ENCODE data around the gene RAB23.

DNA sequence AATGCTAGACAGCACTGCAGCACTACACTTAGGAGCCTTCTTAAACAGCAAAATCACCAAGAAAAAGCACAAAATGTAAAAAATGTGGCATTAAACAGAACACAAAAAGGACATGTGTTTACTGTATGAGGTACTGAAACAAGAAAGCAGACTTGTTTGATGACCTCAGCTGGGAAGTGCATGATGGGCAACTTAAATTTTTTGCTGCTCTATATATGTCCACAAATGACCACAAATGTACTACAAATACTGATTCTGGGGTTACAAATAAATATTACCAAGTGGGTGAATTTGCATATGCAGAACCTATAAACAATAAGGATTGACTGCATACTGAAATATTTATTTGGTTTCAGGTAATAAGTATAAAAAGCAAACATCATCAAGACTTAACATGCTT is 13.1 kb downstream of the RAB23 start:
- TF ChIP-seq EZH2 (IDR thresholded peaks at IDR 0.05; ENCODE audit: insufficient read depth, low read length) (no peak), CTCF (IDR thresholded peaks at IDR 0.05; ENCODE audit: insufficient read depth, low read depth, low read length) (no peak)
